ENCODE measurements around the gene ZNF823. TPM values are rescaled to one million over a fixed set of nuclear protein-coding genes. Genes with fewer than 3 reads are reported as not detected.

The ZNF823 gene
- total and polyA plus RNA-seq, 2 of the 4 experiments (the other 2 are of a cell fraction) = 2.2 to 9.3 TPM

GRCh38 chr19:11699931-11700794 lies 38.6 kb downstream of the ZNF823 start:
- Histone ChIP-seq H3K4me3 (ENCODE audit: insufficient read depth, low read depth, low read length) (no peak overlapping the region), H3K9ac (ENCODE audit: low read depth, low read length) (no peak overlapping the region)

More at GRCh38 chr19:11699931-11700794, 38.6 kb downstream of the ZNF823 start:
- H3K9me3 ChIP-seq (ENCODE audit: control insufficient read depth, insufficient read depth, low read length) = no peaks in the 10 kb centered on the region
- H3K23ac ChIP-seq (ENCODE audit: low read depth, low read length) = no peak overlapping the region
- H3K4me2 ChIP-seq (ENCODE audit: low read depth, low read length) = no peak overlapping the region
- no peak overlapping the region for H3K56ac ChIP-seq (ENCODE audit: extremely low read depth, insufficient read depth, low read length)
- CTCF ChIA-PET = interaction anchor here (0.6 to 1.3 kb wide), 10 partner anchors 8 to 1219 kb away, joined by 3 to 11 read pairs (median 3); partner anchors contain the start of genes ELOF1, SYCE2 and ZNF823
- intact Hi-C loops (cut with micrococcal nuclease) (loop anchor here (5.0 kb wide), 1 partner anchor 442 kb away; the partner anchor contains the start of gene ZNF20), dilution Hi-C loops (cut with HindIII; ENCODE audit: low sequenced_read_pairs, unreplicated experiment) (no loop called here), in situ Hi-C loops (cut with MboI; ENCODE audit: low sequenced_read_pairs) (no loop called here)
- H2AK9ac ChIP-seq (replicated peaks; ENCODE audit: low read depth, low read length, poor library complexity) = no peak overlapping the region
- H2BK15ac ChIP-seq (ENCODE audit: low read depth, low read length) = no peak overlapping the region
- H2AFZ ChIP-seq (replicated peaks; ENCODE audit: low read length, poor library complexity) = no peak overlapping the region
- no peak overlapping the region for H3K18ac ChIP-seq (ENCODE audit: low read depth, low read length)
- H3K27ac ChIP-seq (ENCODE audit: insufficient read depth, low read length) = no peak overlapping the region
- TF ChIP-seq, protein P1, sequence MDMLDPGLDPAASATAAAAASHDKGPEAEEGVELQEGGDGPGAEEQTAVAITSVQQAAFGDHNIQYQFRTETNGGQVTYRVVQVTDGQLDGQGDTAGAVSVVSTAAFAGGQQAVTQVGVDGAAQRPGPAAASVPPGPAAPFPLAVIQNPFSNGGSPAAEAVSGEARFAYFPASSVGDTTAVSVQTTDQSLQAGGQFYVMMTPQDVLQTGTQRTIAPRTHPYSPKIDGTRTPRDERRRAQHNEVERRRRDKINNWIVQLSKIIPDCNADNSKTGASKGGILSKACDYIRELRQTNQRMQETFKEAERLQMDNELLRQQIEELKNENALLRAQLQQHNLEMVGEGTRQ (IDR thresholded peaks at IDR 0.05; ENCODE audit: low read depth, low read length) = no peak
- TF ChIP-seq, protein P2, sequence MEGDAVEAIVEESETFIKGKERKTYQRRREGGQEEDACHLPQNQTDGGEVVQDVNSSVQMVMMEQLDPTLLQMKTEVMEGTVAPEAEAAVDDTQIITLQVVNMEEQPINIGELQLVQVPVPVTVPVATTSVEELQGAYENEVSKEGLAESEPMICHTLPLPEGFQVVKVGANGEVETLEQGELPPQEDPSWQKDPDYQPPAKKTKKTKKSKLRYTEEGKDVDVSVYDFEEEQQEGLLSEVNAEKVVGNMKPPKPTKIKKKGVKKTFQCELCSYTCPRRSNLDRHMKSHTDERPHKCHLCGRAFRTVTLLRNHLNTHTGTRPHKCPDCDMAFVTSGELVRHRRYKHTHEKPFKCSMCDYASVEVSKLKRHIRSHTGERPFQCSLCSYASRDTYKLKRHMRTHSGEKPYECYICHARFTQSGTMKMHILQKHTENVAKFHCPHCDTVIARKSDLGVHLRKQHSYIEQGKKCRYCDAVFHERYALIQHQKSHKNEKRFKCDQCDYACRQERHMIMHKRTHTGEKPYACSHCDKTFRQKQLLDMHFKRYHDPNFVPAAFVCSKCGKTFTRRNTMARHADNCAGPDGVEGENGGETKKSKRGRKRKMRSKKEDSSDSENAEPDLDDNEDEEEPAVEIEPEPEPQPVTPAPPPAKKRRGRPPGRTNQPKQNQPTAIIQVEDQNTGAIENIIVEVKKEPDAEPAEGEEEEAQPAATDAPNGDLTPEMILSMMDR (conservative IDR thresholded peaks at IDR 0.05; ENCODE audit: low read depth, low read length) = peak; percentile 67
- TF ChIP-seq RAD21 (IDR thresholded peaks at IDR 0.05; ENCODE audit: low read length) = peak; percentile 50
- TF ChIP-seq MXI1 (IDR thresholded peaks at IDR 0.05; ENCODE audit: borderline replicate concordance, low read depth, low read length) = no peak
- TF ChIP-seq SMC3 (IDR thresholded peaks at IDR 0.05; ENCODE audit: low read depth, low read length) = peak; percentile 65
- no peak overlapping the region for H4K5ac ChIP-seq (ENCODE audit: low read depth, low read length)
- no peaks in the 10 kb centered on the region for H3K4me1 ChIP-seq (ENCODE audit: control insufficient read depth, insufficient read depth, low read length)
- peaks cover 2% of the 10 kb centered on the region; the same call in 1 of the 2 replicates for H3K27me3 ChIP-seq (ENCODE audit: control insufficient read depth, insufficient read depth, low read length)
- no peaks in the 10 kb centered on the region for H4K20me1 ChIP-seq (ENCODE audit: insufficient read depth, low read length)
- ATAC-seq (ENCODE audit: low read depth) = peak; percentile 78
- POLR2A ChIA-PET (ENCODE audit: unreplicated experiment) = no interaction called here
- H4K8ac ChIP-seq (ENCODE audit: low read depth in 2 of 2, low read length in 2 of 2) = no peak overlapping the region
- H3K14ac ChIP-seq (replicated peaks; ENCODE audit: low read depth, low read length) = no peak overlapping the region
- no peak overlapping the region for H2BK5ac ChIP-seq (ENCODE audit: low read depth, low read length, poor library complexity, severe bottlenecking)
- no peaks in the 10 kb centered on the region for H3K36me3 ChIP-seq (ENCODE audit: control insufficient read depth, insufficient read depth, low read length)
- H3K4ac ChIP-seq (ENCODE audit: low read depth, low read length) = no peak overlapping the region
- DNase-seq = peak; percentile 42
- H2BK20ac ChIP-seq (ENCODE audit: low read depth, low read length) = no peak overlapping the region
- no TSS peak for BruUV-seq (replicated peaks)
- no peak overlapping the region for H2AK5ac ChIP-seq (ENCODE audit: low read depth, low read length)
- H3K79me1 ChIP-seq (ENCODE audit: low read depth in 1 of 2, low read length in 2 of 2) = no peaks in the 10 kb centered on the region
- no peak overlapping the region for H4K91ac ChIP-seq (ENCODE audit: insufficient read depth, low read depth, low read length)
- 82% methylated on average over 3 of the region's 6 CpGs; no CpG with 5 or more reads in 1 of the 2 experiments for WGBS, 2 experiments (ENCODE audit: extremely low coverage in 2 of 2, insufficient read length in 1 of 2)
- H2BK120ac ChIP-seq (ENCODE audit: low read depth, low read length) = no peak overlapping the region
- peaks cover under 1% of the 10 kb centered on the region; the same call in 1 of the 2 replicates for H3K9me1 ChIP-seq (ENCODE audit: insufficient read depth, low read length)
